Testis (tissue), 2 donors: ENCODE results near the gene CASR.

Source experiments
- POLR2A ChIP-seq: fragments of 450-650 bp; IDR thresholded peaks from one replicate; pipeline ENCODE4 v1.6.1; 2017; ENCODE audit warnings: antibody characterized with exemption, mild to moderate bottlenecking, moderate library complexity
- TF ChIP-seq, protein P1 (sequence below), 3 experiments: fragments of 450-650 bp in 2 of 3; fragments of 200-600 bp in 1 of 3; sonication (generic) in 1 of 3; IDR thresholded peaks; one replicate each; pipeline ENCODE4 v1.5.1; 2016 to 2019; ENCODE audit warnings: antibody characterized with exemption in 3 of 3, mild to moderate bottlenecking in 2 of 3, moderate library complexity in 1 of 3

DNA sequence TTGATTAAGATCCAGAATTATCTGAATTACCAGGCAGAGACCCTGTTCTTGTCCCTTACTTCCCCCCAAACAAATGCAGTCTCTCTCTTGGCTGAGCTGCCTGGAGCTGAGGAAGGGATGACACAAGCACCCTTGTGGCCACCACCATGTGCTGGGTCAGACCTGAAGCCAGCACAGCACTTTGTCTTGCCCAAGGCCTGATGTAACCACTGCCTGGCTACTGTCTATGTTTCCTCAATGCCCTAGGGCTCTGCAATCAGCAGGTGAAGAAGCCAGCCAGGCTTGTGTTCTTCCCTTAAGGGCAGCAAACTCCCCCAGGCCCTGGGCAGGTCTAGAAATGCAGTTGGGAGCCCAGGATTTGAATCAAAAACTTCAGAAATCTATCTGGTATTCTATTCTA, 15.8 kb upstream of the CASR start:
- TF ChIP-seq, protein P1, sequence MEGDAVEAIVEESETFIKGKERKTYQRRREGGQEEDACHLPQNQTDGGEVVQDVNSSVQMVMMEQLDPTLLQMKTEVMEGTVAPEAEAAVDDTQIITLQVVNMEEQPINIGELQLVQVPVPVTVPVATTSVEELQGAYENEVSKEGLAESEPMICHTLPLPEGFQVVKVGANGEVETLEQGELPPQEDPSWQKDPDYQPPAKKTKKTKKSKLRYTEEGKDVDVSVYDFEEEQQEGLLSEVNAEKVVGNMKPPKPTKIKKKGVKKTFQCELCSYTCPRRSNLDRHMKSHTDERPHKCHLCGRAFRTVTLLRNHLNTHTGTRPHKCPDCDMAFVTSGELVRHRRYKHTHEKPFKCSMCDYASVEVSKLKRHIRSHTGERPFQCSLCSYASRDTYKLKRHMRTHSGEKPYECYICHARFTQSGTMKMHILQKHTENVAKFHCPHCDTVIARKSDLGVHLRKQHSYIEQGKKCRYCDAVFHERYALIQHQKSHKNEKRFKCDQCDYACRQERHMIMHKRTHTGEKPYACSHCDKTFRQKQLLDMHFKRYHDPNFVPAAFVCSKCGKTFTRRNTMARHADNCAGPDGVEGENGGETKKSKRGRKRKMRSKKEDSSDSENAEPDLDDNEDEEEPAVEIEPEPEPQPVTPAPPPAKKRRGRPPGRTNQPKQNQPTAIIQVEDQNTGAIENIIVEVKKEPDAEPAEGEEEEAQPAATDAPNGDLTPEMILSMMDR (IDR thresholded peaks at IDR 0.05), result no peak
- TF ChIP-seq POLR2A, result no peak
